Sigmoid colon (tissue), 7 donors: ENCODE results near the gene SET. TPM values are rescaled to one million over a fixed set of nuclear protein-coding genes. Genes with fewer than 3 reads are reported as not detected.

ENCODE experiments used
- DNase-seq: peaks from one replicate; pipeline ENCODE4 v3.0.0-alpha.2; 2019
- H3K27ac ChIP-seq, 4 donors: fragments of 200-600 bp; sonication (generic); one replicate each; pipeline ENCODE4 v1.5.1; 2016 to 2019; ENCODE audit warnings: mild to moderate bottlenecking in 1 of 4
- H3K27me3 ChIP-seq, 3 donors: fragments of 200-600 bp; sonication (generic); one replicate each; pipeline ENCODE4 v1.5.1; 2019; ENCODE audit warnings: mild to moderate bottlenecking in 1 of 3
- H3K36me3 ChIP-seq, 4 donors: fragments of 200-600 bp; sonication (generic); one replicate each; pipeline ENCODE4 v1.5.1; 2016 to 2019
- H3K4me1 ChIP-seq, 4 donors: fragments of 200-600 bp; sonication (generic); one replicate each; pipeline ENCODE4 v1.5.1; 2017 to 2019
- H3K4me3 ChIP-seq, 4 donors: fragments of 200-600 bp; sonication (generic); one replicate each; pipeline ENCODE4 v1.5.1; 2017 to 2019; ENCODE audit warnings: mild to moderate bottlenecking in 2 of 4, moderate library complexity in 1 of 4
- H3K9me3 ChIP-seq, 4 donors: fragments of 200-600 bp in 3 of 4; sonication (generic) in 3 of 4; one replicate each; pipeline versions ENCODE4 v1.5.1 to v1.6.1; 2013 to 2019
- CTCF ChIP-seq, 4 experiments: fragments of 450-650 bp in 3 of 4; fragments of 200-600 bp in 1 of 4; IDR thresholded peaks; one replicate each; pipeline ENCODE4 v1.5.1; 2016 to 2019; ENCODE audit warnings: antibody characterized with exemption in 4 of 4, mild to moderate bottlenecking in 3 of 4, moderate library complexity in 2 of 4
- EP300 ChIP-seq, 4 donors: sonication (generic); formaldehyde crosslinking; IDR thresholded peaks; one replicate each; pipeline ENCODE4 v1.6.1; 2017; ENCODE audit warnings: antibody characterized with exemption in 4 of 4
- POLR2A ChIP-seq, 2 donors: fragments of 450-650 bp; IDR thresholded peaks; one replicate each; pipeline ENCODE4 v1.6.1; 2016; ENCODE audit warnings: antibody characterized with exemption in 2 of 2, mild to moderate bottlenecking in 2 of 2, moderate library complexity in 2 of 2
- POLR2AphosphoS5 ChIP-seq, 4 donors: sonication (generic); formaldehyde crosslinking; IDR thresholded peaks; one replicate each; pipeline ENCODE4 v1.6.1; 2017; ENCODE audit warnings: antibody characterized with exemption in 4 of 4
- WGBS, 2 donors: extraction: QIAGEN DNeasy Blood & Tissue Kit; methylation state at CpG; one replicate each; pipeline ENCODE4 v1.1.7; 2013; 5-methylcytosine and 5-hydroxymethylcytosine counted together
- intact Hi-C: fragments of 100-400 bp; cut with DNase I; formaldehyde crosslinking; loops from one replicate; pipeline ENCODE4 v1.15.1; 2023
- polyA plus RNA-seq, 3 donors: library from polyadenylated mRNA; stranded (reverse); fragments of 200-250 nt; gene quantifications; one replicate each; pipeline ENCODE4 v1.2.3, GENCODE V29; 2013
- small RNA-seq, 3 donors: library from RNA; depleted of rRNA; stranded (forward); fragments of <200 nt; gene quantifications; one replicate each; pipeline ENCODE3, GENCODE V24; 2016
- total RNA-seq, 4 donors: library from RNA; depleted of rRNA; stranded (reverse); fragments of >200 nt; gene quantifications; one replicate each; pipeline ENCODE4 v1.1.0, GENCODE V29; 2016
- donor health status: healthy with polysubstance abuse.
- donor health status: Bipolar disorder and iron deficiency.
- donor health status: healthy.

The SET gene
- total and polyA plus RNA-seq, 7 donors, result 77.2 to 195 (median 182) TPM

- Histone ChIP-seq H3K4me1 (no peaks in the 10 kb centered on the region), H3K27me3 (no peaks in the 10 kb centered on the region), H3K9me3 (no peaks in the 10 kb centered on the region), H3K36me3 (peaks cover 5 to 61% (median 17%) of the 10 kb centered on the region in 4 donors), H3K27ac (peak overlapping the region in 3 of 4 donors; percentile 33 to 62 (median 48)), H3K4me3 (no peak overlapping the region)
- peak; percentile 75 for DNase-seq
- 26 to 44% methylated on average over 9 of the region's 9 CpGs for WGBS, 2 donors
- intact Hi-C loops, result no loop called here
- TF ChIP-seq EP300 (IDR thresholded peaks at IDR 0.05), result no peak
- TF ChIP-seq CTCF (IDR thresholded peaks at IDR 0.05), result peak; percentile 26 to 60 (median 45)
- peak in 1 of 4 donors; percentile 14 for TF ChIP-seq POLR2AphosphoS5 (IDR thresholded peaks at IDR 0.05)
- no peak for TF ChIP-seq POLR2A (IDR thresholded peaks at IDR 0.05)
Observed at GRCh38 chr9:128733256-128733655, 44.2 kb downstream of the SET start.

GRCh38 chr9:128735373-128735772 is 46.4 kb downstream of the SET start:
- Histone ChIP-seq H3K4me3 (no peak overlapping the region), H3K9me3 (no peaks in the 10 kb centered on the region), H3K36me3 (peaks cover 15 to 78% (median 29%) of the 10 kb centered on the region in 4 donors), H3K27me3 (no peaks in the 10 kb centered on the region), H3K4me1 (no peaks in the 10 kb centered on the region), H3K27ac (no peak overlapping the region)
- intact Hi-C loops, result no loop called here
- TF ChIP-seq CTCF (IDR thresholded peaks at IDR 0.05), result no peak
- TF ChIP-seq EP300 (IDR thresholded peaks at IDR 0.05), result no peak
- no peak for TF ChIP-seq POLR2AphosphoS5 (IDR thresholded peaks at IDR 0.05)
- TF ChIP-seq POLR2A (IDR thresholded peaks at IDR 0.05), result no peak
- 71 to 92% methylated on average over 2 of the region's 2 CpGs for WGBS, 2 donors
- no peak for DNase-seq

- peaks cover 10 to 62% (median 26%) of the 10 kb centered on the region in 4 donors for H3K36me3 ChIP-seq
Observed at GRCh38 chr9:128742401-128742800, 53.4 kb downstream of the SET start.

GRCh38 chr9:128743421-128743820 is 54.4 kb downstream of the SET start:
- H3K27me3 ChIP-seq, result no peaks in the 10 kb centered on the region
- TF ChIP-seq POLR2AphosphoS5 (IDR thresholded peaks at IDR 0.05) (no peak), POLR2A (IDR thresholded peaks at IDR 0.05) (no peak), CTCF (IDR thresholded peaks at IDR 0.05) (no peak), EP300 (IDR thresholded peaks at IDR 0.05) (no peak)
- intact Hi-C loops, result no loop called here
- H3K36me3 ChIP-seq, result peaks cover 10 to 64% (median 26%) of the 10 kb centered on the region in 4 donors
- H3K4me3 ChIP-seq, result no peak overlapping the region
- no peak overlapping the region for H3K27ac ChIP-seq
- DNase-seq, result no peak
- H3K9me3 ChIP-seq, result no peaks in the 10 kb centered on the region
- WGBS, 2 donors, result 98 to 100% methylated on average over 1 of the region's 1 CpG
- no peaks in the 10 kb centered on the region for H3K4me1 ChIP-seq

More at GRCh38 chr9:128742401-128742800, 53.4 kb downstream of the SET start:
- DNase-seq, result no peak
- Histone ChIP-seq H3K9me3 (no peaks in the 10 kb centered on the region), H3K4me3 (no peak overlapping the region), H3K27ac (no peak overlapping the region), H3K4me1 (no peaks in the 10 kb centered on the region), H3K27me3 (no peaks in the 10 kb centered on the region)
- WGBS, 2 donors, result 88 to 89% methylated on average over 20 of the region's 20 CpGs
- TF ChIP-seq POLR2AphosphoS5 (IDR thresholded peaks at IDR 0.05) (no peak), EP300 (IDR thresholded peaks at IDR 0.05) (no peak), POLR2A (IDR thresholded peaks at IDR 0.05) (no peak), CTCF (IDR thresholded peaks at IDR 0.05) (no peak)
- intact Hi-C loops, result no loop called here

Small RNA genes within 50 kb of the gene (small RNA-seq; reads per million reads assigned to genes)
- 0 reads per million in 3 donors for gene RF00017
- gene RN7SL560P, result 0 reads per million in 3 donors

Other genes with a start within 250 kb of the SET start
- gene ODF2, start 233.2 kb upstream of the SET start, total RNA-seq, result 10 to 100 TPM; 13.6 to 28.2 (median 20.2) TPM
- gene ODF2, start 233.2 kb upstream of the SET start, polyA plus RNA-seq, result 10 to 100 TPM in 1 of 3 donors, 1 to 10 TPM in 2; 4.6 to 22.0 (median 6.0) TPM
- 10 to 100 TPM; 17.6 to 29.4 (median 20.9) TPM for gene GLE1, start 184.5 kb upstream of the SET start, total RNA-seq
- gene GLE1, start 184.5 kb upstream of the SET start, polyA plus RNA-seq, result 10 to 100 TPM; 19.8 to 24.6 (median 20.8) TPM
- gene SPTAN1, start 136.6 kb upstream of the SET start, total RNA-seq, result 100 to 1,000 TPM; 150 to 306 (median 163) TPM
- gene SPTAN1, start 136.6 kb upstream of the SET start, polyA plus RNA-seq, result 100 to 1,000 TPM in 1 of 3 donors, 10 to 100 TPM in 2; 43.5 to 154 (median 57.7) TPM
- gene DYNC2I2, start 32.4 kb upstream of the SET start, total RNA-seq, result 10 to 100 TPM; 21.6 to 33.0 (median 27.0) TPM
- gene DYNC2I2, start 32.4 kb upstream of the SET start, polyA plus RNA-seq, result 10 to 100 TPM; 39.6 to 87.4 (median 43.9) TPM
- 1 to 10 TPM; 1.6 to 5.5 (median 3.1) TPM for gene PKN3, start 13.3 kb downstream of the SET start, total RNA-seq
- 1 to 10 TPM; 1.6 to 7.2 (median 1.8) TPM for gene PKN3, start 13.3 kb downstream of the SET start, polyA plus RNA-seq
- gene ZDHHC12, start 34.9 kb downstream of the SET start, total RNA-seq, result 10 to 100 TPM; 13.3 to 46.2 (median 15.3) TPM
- gene ZDHHC12, start 34.9 kb downstream of the SET start, polyA plus RNA-seq, result 100 to 1,000 TPM in 1 of 3 donors, 10 to 100 TPM in 2; 72.6 to 123 (median 73.9) TPM
- gene ZER1, start 82.7 kb downstream of the SET start, total RNA-seq, result 10 to 100 TPM; 41.6 to 65.4 (median 51.9) TPM
- 10 to 100 TPM; 30.0 to 37.9 (median 34.8) TPM for gene ZER1, start 82.7 kb downstream of the SET start, polyA plus RNA-seq
- gene TBC1D13, start 98.0 kb downstream of the SET start, total RNA-seq, result 10 to 100 TPM; 13.0 to 25.8 (median 17.8) TPM
- gene TBC1D13, start 98.0 kb downstream of the SET start, polyA plus RNA-seq, result 10 to 100 TPM in 2 of 3 donors, 1 to 10 TPM in 1; 9.0 to 18.0 (median 10.4) TPM
- gene ENDOG, start 129.3 kb downstream of the SET start, total RNA-seq, result 10 to 100 TPM in 2 of 4 donors, 1 to 10 TPM in 2; 5.9 to 15.7 (median 9.0) TPM
- 10 to 100 TPM; 30.6 to 49.0 (median 37.9) TPM for gene ENDOG, start 129.3 kb downstream of the SET start, polyA plus RNA-seq
- 10 to 100 TPM; 12.1 to 31.6 (median 25.9) TPM for gene SPOUT1, start 140.6 kb downstream of the SET start, total RNA-seq
- gene SPOUT1, start 140.6 kb downstream of the SET start, polyA plus RNA-seq, result 10 to 100 TPM in 1 of 3 donors, 1 to 10 TPM in 2; 4.8 to 28.1 (median 5.8) TPM
- gene KYAT1, start 192.7 kb downstream of the SET start, total RNA-seq, result 1 to 10 TPM; 3.9 to 8.0 (median 5.2) TPM
- 1 to 10 TPM in 1 of 3 donors, under 1 TPM in 2; 0.60 to 4.5 (median 0.92) TPM for gene KYAT1, start 192.7 kb downstream of the SET start, polyA plus RNA-seq
- gene LRRC8A, start 192.9 kb downstream of the SET start, total RNA-seq, result 10 to 100 TPM; 26.0 to 59.5 (median 37.4) TPM
- gene LRRC8A, start 192.9 kb downstream of the SET start, polyA plus RNA-seq, result 10 to 100 TPM in 1 of 3 donors, 1 to 10 TPM in 2; 4.8 to 25.2 (median 8.8) TPM
- 10 to 100 TPM; 15.5 to 30.5 (median 20.1) TPM for gene PHYHD1, start 231.8 kb downstream of the SET start, total RNA-seq
- gene PHYHD1, start 231.8 kb downstream of the SET start, polyA plus RNA-seq, result 10 to 100 TPM in 1 of 3 donors, 1 to 10 TPM in 2; 1.6 to 13.2 (median 8.1) TPM